HepG2 (cell line): Measurements from ENCODE around the gene SMARCE1. TPM values are rescaled to one million over a fixed set of nuclear protein-coding genes. Genes with fewer than 3 reads are reported as not detected.

Source experiments
- ATAC-seq: fragments of 200-7000 bp; cut with Tn5 transposase; 3 replicates; pipeline ENCODE4 v1.9.1; 2020; ENCODE audit warnings: mild to moderate bottlenecking, moderate library complexity
- BruUV-seq: library from RNA; stranded (reverse); fragments of 400-500 nt; replicated peaks from 2 replicates; lab custom pipeline; 2021; lab: Mats Ljungman, UMichigan
- CTCF ChIA-PET: fragments of 300-600 bp; formaldehyde crosslinking; extraction: SDS; loops from one replicate; lab custom pipeline; 2021; ENCODE audit warnings: low total read pairs, inconsistent platforms, low intra/inter-chr PET ratio; lab: Yijun Ruan, JAX
- POLR2A ChIA-PET: fragments of 350-600 bp; sonication (Branson Sonifier 250); formaldehyde crosslinking; loops from one replicate; lab custom pipeline; 2020; ENCODE audit warnings: antibody characterized with exemption, inconsistent platforms; lab: Yijun Ruan, JAX
- DNase-seq: peaks from one replicate; pipeline ENCODE4 v3.0.0-alpha.2; 2015; ENCODE audit warnings: low spot score
- FAIRE-seq: peaks from 3 replicates; lab custom pipeline; 2011; peaks lifted over from hg19 to GRCh38; lab: Jason Lieb, UNC
- H2AFZ ChIP-seq: one replicate; pipeline ENCODE4 v1.6.1; 2011; ENCODE audit warnings: low read length, inconsistent platforms
- H3K27ac ChIP-seq: fragments of 300-600 bp; 3 replicates; pipeline ENCODE4 v1.8.0; 2011; ENCODE audit warnings: mixed run types, mild to moderate bottlenecking, mixed read lengths, low read length, inconsistent platforms; ENCODE audit not compliant: insufficient read depth; ENCODE audit errors: extremely low read length
- H3K27me3 ChIP-seq, 2 experiments: fragments of 200-600 bp in 1 of 2; 2 replicates in 1 of 2; 3 replicates in 1 of 2; pipeline versions ENCODE4 v1.6.0 to v1.8.0; 2011; ENCODE audit warnings: low read length in 2 of 2, mild to moderate bottlenecking in 2 of 2, moderate library complexity in 2 of 2, inconsistent platforms in 1 of 2; ENCODE audit not compliant: insufficient read depth in 2 of 2, control insufficient read depth in 1 of 2
- H3K36me3 ChIP-seq, 2 experiments: fragments of 200-600 bp in 1 of 2; replicated peaks in 1 of 2; 2 replicates in 1 of 2; 3 replicates in 1 of 2; pipeline versions ENCODE4 v1.5.1 to v1.8.0; 2011; ENCODE audit warnings: low read length in 2 of 2, inconsistent platforms in 1 of 2; ENCODE audit not compliant: insufficient read depth in 2 of 2, control insufficient read depth in 1 of 2
- H3K4me1 ChIP-seq: 2 replicates; pipeline ENCODE4 v1.5.1; 2012; ENCODE audit warnings: low read length, inconsistent platforms; ENCODE audit not compliant: insufficient read depth
- H3K4me2 ChIP-seq: 2 replicates; pipeline ENCODE4 v1.6.0; 2011; ENCODE audit warnings: low read depth, low read length, inconsistent platforms
- H3K4me3 ChIP-seq, 3 experiments: fragments of 200-600 bp in 1 of 3; sonication (generic), shearing (Covaris generic) in 1 of 3; replicated peaks in 1 of 3; 2 replicates each; pipeline ENCODE4 v1.5.1; 2011 to 2016; ENCODE audit warnings: low read length in 3 of 3, inconsistent platforms in 2 of 3, low read depth in 2 of 3, mild to moderate bottlenecking in 2 of 3, control low read depth in 1 of 3, mixed read lengths in 1 of 3; ENCODE audit not compliant: insufficient read depth in 1 of 3
- H3K79me2 ChIP-seq: one replicate; pipeline ENCODE4 v1.6.1; 2011; ENCODE audit warnings: low read length, inconsistent platforms; ENCODE audit not compliant: insufficient read depth
- H3K9ac ChIP-seq: 2 replicates; pipeline ENCODE4 v1.6.0; 2011; ENCODE audit warnings: mild to moderate bottlenecking, low read depth, low read length, inconsistent platforms; ENCODE audit not compliant: insufficient read depth
- H3K9me3 ChIP-seq: 2 replicates; pipeline ENCODE4 v1.5.1; 2012; ENCODE audit warnings: mild to moderate bottlenecking, low read length
- H4K20me1 ChIP-seq: 2 replicates; pipeline ENCODE4 v1.6.0; 2011; ENCODE audit warnings: inconsistent platforms, mild to moderate bottlenecking, low read length, moderate library complexity; ENCODE audit not compliant: insufficient read depth
- ATF1 ChIP-seq: IDR thresholded peaks from 2 replicates; pipeline ENCODE4 v1.6.1; 2016; ENCODE audit warnings: mild to moderate bottlenecking, control low read depth
- CBX2 ChIP-seq, 2 experiments: fragments of 200-600 bp in 1 of 2; sonication (generic); formaldehyde crosslinking in 1 of 2; IDR thresholded peaks; 2 replicates each; pipeline versions ENCODE4 v1.7.0 to v1.8.1; 2018 to 2022; ENCODE audit warnings: low read depth in 2 of 2, low read length in 1 of 2, mild to moderate bottlenecking in 1 of 2, missing genetic modification reagents in 1 of 2
- DR1 ChIP-seq: sonication (generic); formaldehyde crosslinking; IDR thresholded peaks from 2 replicates; pipeline ENCODE4 v1.8.0; 2021; ENCODE audit warnings: mild to moderate bottlenecking, missing genetic modification reagents, inconsistent platforms
- IKZF5 ChIP-seq: IDR thresholded peaks from 2 replicates; pipeline ENCODE4 v1.6.1; 2018; ENCODE audit warnings: missing genetic modification reagents, mild to moderate bottlenecking, missing compliant biosample characterization
- KDM3A ChIP-seq: IDR thresholded peaks from 2 replicates; pipeline ENCODE4 v1.6.1; 2018; ENCODE audit warnings: low read depth, missing compliant biosample characterization
- KLF16 ChIP-seq, 2 experiments: sonication (generic) in 1 of 2; formaldehyde crosslinking in 1 of 2; IDR thresholded peaks; 2 replicates each; pipeline versions ENCODE4 v1.6.1 to v1.8.0; 2016 to 2023; ENCODE audit warnings: missing genetic modification reagents in 2 of 2, missing compliant biosample characterization in 1 of 2
- MATR3 ChIP-seq: sonication (generic); formaldehyde crosslinking; IDR thresholded peaks from 2 replicates; pipeline ENCODE4 v1.4.0; 2020; ENCODE audit warnings: missing genetic modification reagents
- RXRA ChIP-seq: sonication (generic); formaldehyde crosslinking; IDR thresholded peaks from 2 replicates; pipeline ENCODE4 v1.5.1; 2020; ENCODE audit warnings: missing genetic modification reagents
- SALL2 ChIP-seq: sonication (generic); formaldehyde crosslinking; IDR thresholded peaks from 2 replicates; pipeline ENCODE4 v1.8.1; 2023; ENCODE audit warnings: mild to moderate bottlenecking, missing genetic modification reagents, inconsistent platforms
- SNAPC2 ChIP-seq: sonication (generic); formaldehyde crosslinking; IDR thresholded peaks from 2 replicates; pipeline ENCODE4 v1.8.1; 2022; ENCODE audit warnings: mild to moderate bottlenecking, missing genetic modification reagents
- TAF15 ChIP-seq: fragments of 200-400 bp; formaldehyde crosslinking; IDR thresholded peaks from one replicate; pipeline ENCODE4 v1.6.1; 2018; ENCODE audit warnings: mild to moderate bottlenecking, low read depth, low read length; ENCODE audit not compliant: poor library complexity, severe bottlenecking
- TOPORS ChIP-seq: sonication (generic); formaldehyde crosslinking; IDR thresholded peaks from 2 replicates; pipeline ENCODE4 v1.8.0; 2023; ENCODE audit warnings: mild to moderate bottlenecking, missing genetic modification reagents
- ZBTB37 ChIP-seq: sonication (generic); formaldehyde crosslinking; IDR thresholded peaks from 2 replicates; pipeline ENCODE4 v1.4.0; 2020; ENCODE audit warnings: mild to moderate bottlenecking, missing genetic modification reagents
- ZBTB4 ChIP-seq: sonication (generic); formaldehyde crosslinking; IDR thresholded peaks from 2 replicates; pipeline ENCODE4 v1.4.0; 2020; ENCODE audit warnings: missing genetic modification reagents, mild to moderate bottlenecking, borderline replicate concordance
- ZNF354B ChIP-seq: sonication (generic); formaldehyde crosslinking; IDR thresholded peaks from 2 replicates; pipeline ENCODE4 v1.8.0; 2022; ENCODE audit warnings: mild to moderate bottlenecking, missing genetic modification reagents
- ZNF382 ChIP-seq: sonication (generic); formaldehyde crosslinking; IDR thresholded peaks from 2 replicates; pipeline ENCODE4 v1.5.0; 2020; ENCODE audit warnings: missing genetic modification reagents, mild to moderate bottlenecking, borderline replicate concordance
- ZNF383 ChIP-seq: sonication (generic); formaldehyde crosslinking; IDR thresholded peaks from 2 replicates; pipeline ENCODE4 v1.4.0; 2020; ENCODE audit warnings: missing genetic modification reagents, mild to moderate bottlenecking, borderline replicate concordance
- ZSCAN21 ChIP-seq: sonication (generic); formaldehyde crosslinking; IDR thresholded peaks from 2 replicates; pipeline ENCODE4 v1.8.0; 2022; ENCODE audit warnings: mild to moderate bottlenecking, missing genetic modification reagents, moderate library complexity, borderline replicate concordance
- WGBS: methylation state at CpG from one replicate; pipeline ENCODE4 v1.1.6; 2017; ENCODE audit warnings: low lambda C conversion rate; 5-methylcytosine and 5-hydroxymethylcytosine counted together
- in situ Hi-C: cut with HindIII; loops from 2 replicates; pipeline ENCODE4 v1.10.0; 2017; ENCODE audit warnings: low pct_unique_long_range_greater_than_20kb; ENCODE audit not compliant: extremely low pct_ligation_motif_present
- intact Hi-C: fragments of 100-400 bp; cut with micrococcal nuclease; formaldehyde crosslinking; loops from one replicate; pipeline ENCODE4 v1.10.0; 2022; ENCODE audit not compliant: unreplicated experiment
- polyA plus RNA-seq, 8 experiments: library from polyadenylated mRNA; depleted of rRNA in 3 of 8; stranded (reverse) in 7 of 8; unstranded in 1 of 8; fragments of >200 nt; fragmentation: Illumina TruSeq in 4 of 8; extraction: Trizol in 4 of 8; gene quantifications; 2 replicates each; pipeline versions ENCODE4 v1.2.1 to v1.2.3, GENCODE V29; 2011 to 2016; ENCODE audit warnings: low read depth in 4 of 8, missing spikeins in 1 of 8, mixed read lengths in 1 of 8; ENCODE audit not compliant: insufficient read depth in 1 of 8
- total RNA-seq, 5 experiments: library from RNA; depleted of rRNA; stranded (reverse); fragments of >200 nt; fragmentation: Illumina TruSeq; extraction: Trizol; gene quantifications; 2 replicates each; pipeline ENCODE4 v1.2.3, GENCODE V29; 2016; ENCODE audit warnings: low read depth in 1 of 5

The SMARCE1 gene
- total and polyA plus RNA-seq, 2 of the 13 experiments (the other 11 are each of a cell fraction or from before 2014, with no cell fraction given), result 43.5 to 127 TPM

GRCh38 chr17:40672654-40673053 lies 25.0 kb upstream of the SMARCE1 start (continued):
- TF ChIP-seq DR1 (CRISPR knock-in tag) (no peak), ZNF383 (CRISPR knock-in tag) (no peak), ATF1 (CRISPR knock-in tag) (no peak), ZBTB37 (CRISPR knock-in tag) (no peak), SNAPC2 (CRISPR knock-in tag) (no peak), IKZF5 (CRISPR knock-in tag) (no peak)

DNA sequence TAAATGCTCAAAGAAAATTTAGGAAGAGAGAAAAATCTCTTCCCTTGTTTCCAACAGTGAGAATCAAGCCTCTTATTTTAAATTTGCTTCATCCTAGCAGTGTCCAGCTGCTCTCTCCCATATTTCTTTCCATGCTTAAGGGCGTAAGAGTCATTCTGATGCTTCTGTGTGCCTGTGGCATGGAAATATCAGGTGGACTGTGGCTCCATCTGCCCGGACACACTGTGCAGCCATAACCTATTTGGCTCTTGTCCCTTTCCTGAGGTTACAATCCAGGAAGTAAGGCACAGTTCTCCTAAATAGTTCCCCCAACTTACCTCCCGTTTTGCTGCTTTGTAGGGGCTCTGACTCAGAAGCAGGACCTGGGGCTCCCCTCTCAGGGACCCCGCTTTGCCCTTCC lies 23.7 kb upstream of the SMARCE1 start:
- ATAC-seq, result no peak
- Histone ChIP-seq H3K36me3 (no peaks in the 10 kb centered on the region), H2AFZ (no peak overlapping the region), H3K79me2 (no peaks in the 10 kb centered on the region), H4K20me1 (no peaks in the 10 kb centered on the region), H3K4me1 (peaks cover 6% of the 10 kb centered on the region), H3K27me3 (peaks cover 0 to 16% of the 10 kb centered on the region in 2 experiments; a peak in 2 of 5 replicates), H3K9me3 (no peaks in the 10 kb centered on the region), H3K27ac (no peak overlapping the region), H3K4me3 (no peak overlapping the region), H3K4me2 (no peak overlapping the region), H3K9ac (no peak overlapping the region)
- 10% methylated on average over 4 of the region's 4 CpGs for WGBS
- POLR2A ChIA-PET, result no interaction called here
- BruUV-seq, result no TSS peak
- DNase-seq, result no peak
- no peak for FAIRE-seq
- in situ Hi-C loops (no loop called here), intact Hi-C loops (no loop called here)
- CTCF ChIA-PET, result no interaction called here
- TF ChIP-seq TAF15 (no peak), TOPORS (no peak), KDM3A (no peak), MATR3 (CRISPR knock-in tag) (no peak), KLF16 (CRISPR knock-in tag; IDR thresholded peaks at IDR 0.05) (no peak), CBX2 (IDR thresholded peaks at IDR 0.05; ENCODE audit: low read depth, low read length) (no peak), CBX2 (CRISPR knock-in tag; IDR thresholded peaks at IDR 0.05; ENCODE audit: low read depth) (no peak), ZBTB4 (no peak), ZNF354B (CRISPR knock-in tag) (no peak), ZNF382 (CRISPR knock-in tag) (no peak), SALL2 (CRISPR knock-in tag) (no peak), ZSCAN21 (CRISPR knock-in tag) (no peak), RXRA (CRISPR knock-in tag) (no peak)
